Muscle of arm (tissue), 12 donors: ENCODE data around the gene SYCP1. TPM values are rescaled to one million over a fixed set of nuclear protein-coding genes. Genes with fewer than 3 reads are reported as not detected.

ENCODE experiments used
- polyA plus RNA-seq, 12 donors: library from polyadenylated mRNA; unstranded; fragments of 120-200 nt; gene quantifications; one replicate each; pipeline ENCODE4 v1.2.1, GENCODE V29; 2013; ENCODE audit not compliant: insufficient read length in 12 of 12

The SYCP1 gene
- polyA plus RNA-seq, 12 donors, result 0.14 to 0.25 TPM; not detected in 10

Other genes starting within 250 kb of the SYCP1 start
- gene DENND2C, start 184.8 kb upstream of the SYCP1 start, polyA plus RNA-seq, result 10 to 100 TPM in 5 of 12 donors, 1 to 10 TPM in 6, not detected in 1; 3.8 to 14.0 (median 8.3) TPM
- gene AMPD1, start 159.3 kb upstream of the SYCP1 start, polyA plus RNA-seq, result 100 to 1,000 TPM in 6 of 12 donors, 10 to 100 TPM in 5, not detected in 1; 28.6 to 217 (median 114) TPM
- gene NRAS, start 138.1 kb upstream of the SYCP1 start, polyA plus RNA-seq, result 10 to 100 TPM in 11 of 12 donors, not detected in 1; 48.6 to 64.6 (median 60.4) TPM
- gene CSDE1, start 96.9 kb upstream of the SYCP1 start, polyA plus RNA-seq, result 100 to 1,000 TPM; 211 to 622 (median 473) TPM
- 10 to 100 TPM in 11 of 12 donors, not detected in 1; 18.9 to 39.7 (median 33.4) TPM for gene SIKE1, start 74.2 kb upstream of the SYCP1 start, polyA plus RNA-seq
- gene TSHB, start 175.0 kb downstream of the SYCP1 start, polyA plus RNA-seq, result under 1 TPM in 1 of 12 donors, not detected in 11; 0.37 TPM
- 10 to 100 TPM in 10 of 12 donors, 1 to 10 TPM in 1, not detected in 1; 7.3 to 42.5 (median 18.8) TPM for gene TSPAN2, start 234.6 kb downstream of the SYCP1 start, polyA plus RNA-seq